ENCODE data around the gene SWI5.
"Not testable (repeated sequence)": the region's sequence is repeated elsewhere in the genome, so short reads cannot be mapped to it uniquely, and the experiment has no call there.

Gene SWI5

DNA sequence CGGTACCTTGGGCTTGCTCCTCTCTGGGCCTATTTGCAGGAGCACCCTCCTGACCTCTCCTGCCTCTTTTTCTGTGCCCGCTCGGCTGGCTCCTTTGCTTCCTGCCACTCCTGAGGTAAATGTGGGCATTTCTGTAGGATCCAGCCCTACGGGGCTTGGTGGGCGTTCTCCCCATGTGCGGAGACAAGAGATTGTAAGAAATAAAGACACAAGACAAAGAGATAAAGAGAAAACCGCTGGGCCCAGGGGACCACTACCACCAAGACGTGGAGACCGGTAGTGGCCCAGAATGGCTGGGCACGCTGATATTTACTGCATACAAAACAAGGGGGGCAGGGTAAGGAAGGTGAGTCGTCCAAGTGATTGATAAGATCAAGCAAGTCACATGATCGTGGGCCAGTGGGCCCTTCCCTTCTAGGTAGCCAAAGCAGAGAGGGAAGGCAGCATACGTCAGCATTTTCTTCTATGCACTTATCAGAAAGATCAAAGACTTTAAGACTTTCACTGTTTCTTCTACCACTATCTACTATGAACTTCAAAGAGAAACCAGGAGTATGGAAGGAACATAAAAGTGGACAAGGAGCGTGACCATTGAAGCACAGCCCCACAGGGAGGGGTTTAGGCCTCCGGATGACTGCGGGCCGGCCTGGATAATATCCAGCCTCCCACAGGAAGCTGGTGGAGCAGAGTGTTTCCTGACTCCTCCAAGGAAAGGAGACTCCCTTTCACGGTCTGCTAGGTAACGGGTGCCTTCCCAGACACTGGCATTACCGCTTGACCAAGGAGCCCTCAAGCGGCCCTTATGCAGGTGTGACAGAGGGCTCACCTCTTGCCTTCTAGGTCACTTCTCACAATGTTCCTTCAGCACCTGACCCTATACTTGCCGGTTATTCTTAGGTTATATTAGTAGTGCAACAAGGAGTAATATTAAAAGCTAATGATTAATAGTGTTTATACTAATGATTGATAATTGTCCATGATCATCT, 3.3 kb downstream of the SWI5 start:
- not testable (repeated sequence) for DNase-seq (ENCODE audit: low read depth, low spot score)

DNA sequence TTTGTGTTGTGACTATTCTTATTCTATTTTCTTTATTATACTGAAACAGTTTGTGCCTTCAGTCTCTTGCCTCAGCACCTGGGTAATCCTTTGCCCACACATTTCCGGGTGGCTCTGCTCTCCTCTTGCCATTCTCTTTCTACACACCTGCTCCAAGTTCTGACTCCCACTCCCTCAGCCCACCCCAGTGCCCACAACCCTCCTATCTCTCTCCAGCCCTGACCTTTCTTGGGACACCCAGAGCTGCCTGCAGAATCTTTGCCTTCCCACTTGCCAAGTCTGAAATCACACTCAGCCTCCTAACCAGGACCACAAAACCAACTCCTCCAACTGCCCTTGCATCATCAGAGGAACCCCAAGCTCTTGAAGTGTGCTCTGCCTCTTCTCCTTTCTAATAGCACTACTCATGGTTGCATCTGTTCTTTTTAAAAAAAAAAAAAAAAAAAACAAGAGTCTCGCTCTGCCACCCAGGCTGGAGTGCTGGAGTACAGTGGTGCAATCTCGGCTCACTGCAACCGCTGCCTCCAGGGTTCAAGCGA, 4.1 kb downstream of the SWI5 start:
- DNase-seq (ENCODE audit: low read depth, low spot score) = no peak

DNA sequence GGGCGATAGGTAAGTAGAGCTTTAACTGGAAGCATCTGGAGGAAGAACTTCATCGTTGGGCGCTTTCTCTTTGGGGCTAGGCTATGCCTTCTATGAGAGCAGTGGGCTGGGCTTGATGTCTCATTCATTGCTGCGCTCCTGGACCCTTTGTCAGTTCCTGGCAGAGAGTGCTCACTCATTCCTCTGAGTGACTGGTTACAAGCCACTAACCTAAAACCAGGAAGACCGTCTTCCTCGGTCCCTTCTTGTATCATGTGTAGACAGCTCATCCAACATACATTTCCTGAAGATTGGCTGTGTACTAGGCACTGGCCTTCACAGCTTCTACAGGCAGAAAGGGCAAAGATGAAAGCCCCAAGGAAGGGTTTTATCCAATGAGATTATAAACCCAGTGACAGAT, 6.4 kb downstream of the SWI5 start:
- no peak for DNase-seq (ENCODE audit: low read depth, low spot score)

DNA sequence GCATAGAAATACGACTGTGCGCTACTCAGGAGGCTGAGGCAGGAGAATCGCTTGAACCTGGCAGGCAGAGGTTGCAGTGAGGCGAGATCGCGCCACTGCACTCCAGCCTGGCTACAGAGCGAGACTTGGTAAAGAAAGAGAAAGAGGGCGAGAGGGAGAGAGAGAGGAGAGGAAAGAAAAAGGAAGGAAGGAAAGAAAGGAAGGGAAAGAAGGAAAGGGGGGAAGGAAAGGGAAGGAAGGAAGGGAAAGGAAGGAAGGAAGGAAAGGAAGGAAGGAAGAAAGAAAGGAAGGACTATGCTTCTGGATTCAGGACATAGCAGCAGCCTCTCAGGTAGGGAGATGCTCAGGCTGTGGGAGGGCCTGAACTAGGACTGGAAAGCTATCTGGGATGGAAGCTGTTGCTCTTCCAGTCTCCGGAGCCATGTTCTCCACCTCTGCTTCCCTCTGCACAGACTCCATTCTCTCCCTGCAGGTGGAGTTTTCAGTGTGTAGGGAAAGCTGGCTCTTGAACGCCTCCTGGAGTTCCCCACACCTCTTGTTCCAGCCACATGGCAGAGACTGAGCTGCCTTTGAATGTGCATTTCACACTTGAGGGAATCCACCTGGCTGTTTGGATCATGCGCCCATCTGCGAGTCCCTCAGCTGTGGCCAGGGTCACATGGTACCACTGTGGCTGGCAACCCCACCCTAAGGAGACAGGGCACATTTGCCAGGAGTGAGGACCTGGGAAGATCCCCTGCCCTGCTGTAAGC, 9.1 kb downstream of the SWI5 start:
- DNase-seq (ENCODE audit: low read depth, low spot score) = no peak

DNA sequence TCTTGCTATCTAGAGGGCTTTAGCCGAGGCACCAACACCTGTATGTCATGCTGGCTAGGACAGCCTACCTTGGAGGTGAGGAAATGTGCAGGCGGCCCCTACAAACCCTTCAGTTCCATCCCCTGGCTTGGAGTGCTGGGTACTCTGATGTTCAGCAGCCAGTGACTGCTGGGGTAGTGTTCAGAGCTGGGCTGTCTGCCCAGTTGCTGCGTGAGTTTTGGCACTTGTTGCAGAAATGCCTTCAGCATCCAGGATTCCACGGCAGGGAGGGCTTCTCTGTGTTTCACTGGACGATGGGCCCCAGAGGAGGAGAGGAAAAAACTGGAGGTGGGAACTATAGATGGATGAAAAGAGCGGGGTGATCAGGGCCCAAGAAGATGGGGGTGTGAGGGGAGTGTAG, 10.4 kb downstream of the SWI5 start:
- DNase-seq (ENCODE audit: low read depth, low spot score) = no peak

DNA sequence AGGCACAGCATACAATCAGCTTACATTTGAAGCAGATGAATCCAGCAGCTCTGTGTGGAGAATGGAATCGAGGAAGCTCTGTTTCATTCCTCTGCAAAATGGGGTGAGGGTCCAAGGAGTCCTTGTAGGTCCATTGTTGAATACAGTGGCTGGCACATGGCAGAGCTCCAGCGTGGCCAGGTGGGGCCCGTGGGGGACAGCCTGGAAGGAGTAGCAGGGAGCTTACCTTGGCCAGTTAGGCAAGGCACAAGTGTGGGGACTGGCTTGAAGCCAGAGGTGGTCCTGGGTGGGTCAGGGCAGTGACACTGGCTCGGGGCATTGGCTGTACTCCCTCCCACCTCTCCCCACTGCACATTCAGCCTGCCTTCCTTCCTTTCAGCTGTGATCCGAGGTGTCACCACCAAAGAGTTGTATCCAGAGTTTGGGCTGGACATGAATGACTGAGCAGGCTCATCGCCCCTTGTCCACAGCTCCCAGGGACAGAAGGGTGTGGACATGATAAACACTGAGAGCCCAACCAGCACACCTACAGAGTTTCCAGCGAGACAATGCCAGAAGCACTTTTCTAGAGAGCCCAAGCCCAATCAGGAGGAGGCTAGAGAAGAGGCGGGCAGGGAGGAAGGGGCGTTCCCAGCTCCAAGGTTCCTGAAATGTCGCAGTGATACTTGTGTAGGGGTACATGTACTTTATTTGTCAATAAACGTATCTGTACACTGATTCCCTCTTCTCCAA, 12.4 kb downstream of the SWI5 start:
- no peak for DNase-seq (ENCODE audit: low read depth, low spot score)

DNA sequence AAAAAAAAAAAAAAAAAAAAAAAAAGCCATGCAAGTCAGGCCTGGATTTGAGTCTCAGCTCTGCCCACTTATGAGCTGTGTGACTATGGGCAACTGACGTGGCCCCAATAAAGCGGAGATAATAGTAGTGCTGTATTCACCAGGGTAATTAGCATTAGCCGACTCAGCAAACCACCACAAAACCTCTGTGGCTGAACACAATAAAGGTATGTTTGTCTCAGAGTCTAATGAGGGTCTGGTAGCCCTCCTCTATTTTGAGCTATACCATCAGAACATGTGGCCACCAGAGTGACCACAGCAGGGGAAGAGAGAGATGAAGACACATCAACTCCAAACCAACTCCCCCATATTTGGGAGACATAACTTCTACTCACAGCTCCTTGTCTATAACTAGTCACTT, 15.9 kb downstream of the SWI5 start:
- no peak for DNase-seq (ENCODE audit: low read depth, low spot score)

DNA sequence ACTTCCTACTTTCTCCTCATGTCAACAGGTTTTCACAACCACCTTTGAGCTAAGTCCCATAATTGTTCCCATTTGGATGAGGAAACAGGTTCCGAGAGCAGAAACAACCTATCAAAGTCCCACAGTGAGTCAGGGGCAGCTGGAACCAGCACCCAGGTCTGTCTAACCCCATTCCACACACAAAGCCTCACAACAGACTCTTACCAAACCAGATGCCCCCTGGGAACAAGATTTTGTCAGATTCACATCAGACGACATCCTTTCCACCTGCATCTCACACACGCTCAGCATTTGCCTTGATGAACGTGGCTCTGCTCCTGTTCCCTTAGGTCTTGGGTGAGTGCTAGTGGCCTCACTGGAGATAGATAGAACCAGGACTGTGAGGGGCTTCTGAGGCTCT, 17.0 kb downstream of the SWI5 start:
- no peak for DNase-seq (ENCODE audit: low read depth, low spot score)

DNA sequence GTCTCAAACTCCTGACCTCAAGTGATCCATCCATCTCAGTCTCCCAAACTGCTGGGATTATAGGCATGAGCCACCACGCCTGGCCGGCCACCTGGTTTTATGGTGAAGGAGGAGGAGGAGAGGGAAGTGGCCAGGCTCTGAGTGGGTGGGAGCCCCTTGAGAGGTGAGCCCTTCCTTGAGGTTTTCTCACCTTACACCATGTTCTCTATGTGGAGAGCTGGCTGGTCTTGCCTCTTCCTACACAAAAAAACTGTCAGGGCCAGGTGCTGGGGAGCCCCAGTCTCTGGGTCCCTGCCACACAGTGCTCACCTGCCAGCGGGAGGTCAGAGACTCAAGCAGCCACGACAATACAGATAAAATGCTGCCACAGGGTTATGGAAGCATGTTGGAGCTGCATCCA, 18.1 kb downstream of the SWI5 start:
- DNase-seq (ENCODE audit: low read depth, low spot score) = no peak

DNA sequence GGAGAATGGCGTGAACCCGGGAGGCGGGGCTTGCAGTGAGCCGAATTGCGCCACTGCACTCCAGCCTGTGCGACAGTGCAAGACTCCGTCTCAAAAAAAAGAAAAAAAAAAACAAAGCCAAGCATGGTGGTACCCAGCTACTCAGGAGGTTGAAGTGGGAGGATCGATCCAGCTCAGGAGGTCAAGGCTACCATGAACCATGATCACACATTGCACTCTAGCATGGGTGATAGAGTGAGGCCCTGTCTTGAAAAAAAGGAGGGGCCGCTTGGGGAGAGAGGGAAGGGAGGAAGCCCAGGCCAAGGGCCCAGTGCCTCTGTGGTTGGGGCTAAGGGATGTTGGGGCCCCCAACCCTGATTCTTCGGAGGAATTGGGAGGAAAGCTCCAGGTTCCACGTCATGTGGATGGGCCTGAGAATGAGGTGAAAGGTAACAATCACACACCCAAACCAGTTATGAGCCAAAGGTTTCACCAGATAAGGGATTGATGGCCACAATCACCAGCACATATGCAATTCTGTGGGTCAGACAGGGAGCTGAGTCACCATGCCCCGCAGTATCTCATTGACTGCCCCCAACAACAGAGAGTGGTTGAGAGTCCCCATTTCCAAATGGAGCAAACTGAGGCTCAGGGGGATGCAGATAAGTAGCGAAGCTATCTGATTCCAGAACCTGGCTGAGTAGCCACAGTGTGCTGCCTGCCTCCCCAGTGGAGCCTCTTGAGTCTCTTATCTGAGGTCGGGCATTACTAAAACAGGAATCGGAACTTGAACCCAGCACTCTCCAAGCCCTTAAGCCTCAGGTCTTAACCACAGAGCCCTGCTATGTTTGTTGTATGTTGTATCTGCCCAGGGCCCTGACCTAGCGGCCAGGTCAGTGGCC, 20.5 kb downstream of the SWI5 start:
- no peak for DNase-seq (ENCODE audit: low read depth, low spot score)

DNA sequence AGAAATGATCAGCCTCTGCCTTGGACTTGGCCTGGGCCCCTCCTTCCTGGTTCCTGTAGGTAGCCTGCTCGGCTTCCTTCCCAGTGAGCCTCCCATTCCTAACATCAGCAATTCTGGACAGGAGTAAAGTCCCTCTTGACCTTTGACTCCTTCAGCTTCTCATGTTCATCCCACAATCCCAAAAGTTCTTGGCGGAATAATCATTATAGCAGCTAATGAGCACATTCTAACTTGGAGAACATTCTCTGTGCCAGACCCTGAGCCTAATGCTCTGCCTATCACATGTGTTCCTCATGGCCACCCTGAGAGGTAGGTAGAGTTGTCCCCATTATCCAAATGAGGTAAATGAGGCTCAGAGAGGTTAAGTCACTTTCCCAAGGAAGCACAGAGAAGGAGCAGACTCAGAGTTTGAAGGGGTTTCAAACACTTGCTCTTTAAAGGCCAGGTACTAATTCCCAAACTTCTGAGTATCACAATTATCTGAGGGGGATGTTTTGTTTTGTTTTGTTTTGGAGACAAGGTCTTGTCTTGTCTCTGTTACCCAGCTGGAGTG, 21.2 kb downstream of the SWI5 start:
- no peak for DNase-seq (ENCODE audit: low read depth, low spot score)

DNA sequence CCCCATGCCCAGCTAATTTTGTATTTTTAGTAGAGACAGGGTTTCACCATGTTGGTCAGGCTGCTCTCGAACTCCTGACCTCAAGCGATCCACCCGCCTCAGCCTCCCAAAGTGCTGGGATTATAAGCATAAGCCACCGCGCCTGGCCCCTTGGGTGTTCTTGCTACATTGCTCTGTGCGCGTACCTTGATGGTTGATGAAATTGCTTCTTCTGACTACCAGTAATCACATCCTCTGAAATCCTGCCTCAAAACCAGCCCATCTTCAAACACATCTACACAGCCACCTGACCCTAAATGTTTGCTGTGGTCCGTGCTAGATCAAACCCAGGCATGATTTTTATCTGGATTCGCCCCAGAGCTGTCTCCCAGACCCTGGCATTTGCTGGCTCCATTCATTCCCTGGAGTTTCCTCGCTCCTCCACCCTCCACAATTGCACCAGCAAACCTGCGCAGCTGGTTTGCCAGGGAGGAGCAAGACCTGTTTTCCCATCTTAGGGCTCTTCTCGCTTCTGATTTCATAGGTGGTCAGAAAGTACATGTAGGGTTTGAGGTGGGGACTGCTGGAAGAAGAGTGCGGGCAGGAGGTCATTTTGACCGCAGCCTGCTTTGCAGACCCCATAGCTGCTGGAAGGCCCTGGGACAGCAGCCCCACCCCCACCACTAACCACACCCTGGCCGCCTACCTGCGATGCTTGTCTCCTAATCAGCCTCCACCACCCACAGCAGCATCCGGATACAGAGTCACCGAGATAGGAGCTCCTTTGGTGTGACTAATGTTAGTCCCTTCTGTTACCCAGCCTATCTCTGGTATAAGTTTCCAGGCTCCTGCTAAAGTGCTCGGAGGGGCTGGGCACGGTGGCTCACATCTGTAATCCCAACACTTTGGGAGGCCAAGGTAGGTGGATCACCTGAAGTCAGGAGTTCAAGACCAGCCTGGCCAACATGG, 22.7 kb downstream of the SWI5 start:
- DNase-seq (ENCODE audit: low read depth, low spot score) = no peak

DNA sequence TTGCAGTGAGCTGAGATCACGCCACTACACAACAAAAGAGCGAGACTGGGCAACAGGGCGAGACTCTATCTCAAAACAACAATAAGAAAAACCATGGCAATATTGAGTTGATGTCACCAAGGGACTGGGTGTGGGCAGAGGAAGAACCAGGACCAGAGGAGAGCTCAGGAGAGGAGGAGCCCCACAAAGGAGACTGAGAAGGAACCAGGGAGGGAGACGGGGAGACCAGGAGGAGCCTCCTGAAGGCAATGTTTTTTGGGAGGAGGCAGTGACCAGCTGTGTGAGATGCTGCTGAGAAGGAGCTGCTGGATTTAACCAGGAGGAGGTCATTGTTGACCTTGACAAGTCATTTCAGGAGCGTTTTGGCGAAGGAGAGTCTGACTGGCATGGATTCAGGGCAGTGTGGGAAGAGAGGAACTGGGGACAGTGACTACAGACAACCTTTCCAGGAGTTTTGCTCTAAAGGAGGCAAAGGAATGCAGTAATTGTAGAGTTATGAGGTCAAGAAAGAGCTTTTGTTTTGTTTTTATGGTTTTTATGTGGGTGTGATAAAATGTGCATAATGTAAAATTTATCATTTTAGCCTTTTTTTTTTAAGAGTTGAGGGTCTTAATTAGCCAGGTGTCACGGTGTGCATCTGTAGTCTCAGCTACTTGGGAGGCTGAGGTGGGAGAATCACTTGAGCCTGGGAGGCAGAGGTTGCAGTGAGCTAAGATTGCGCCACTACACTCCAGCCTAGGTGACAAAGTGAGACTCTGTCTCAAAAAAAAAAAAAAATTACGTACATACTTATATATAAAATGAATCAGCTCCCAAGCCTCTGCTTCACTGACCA, 28.3 kb downstream of the SWI5 start:
- DNase-seq (ENCODE audit: low read depth, low spot score) = no peak

DNA sequence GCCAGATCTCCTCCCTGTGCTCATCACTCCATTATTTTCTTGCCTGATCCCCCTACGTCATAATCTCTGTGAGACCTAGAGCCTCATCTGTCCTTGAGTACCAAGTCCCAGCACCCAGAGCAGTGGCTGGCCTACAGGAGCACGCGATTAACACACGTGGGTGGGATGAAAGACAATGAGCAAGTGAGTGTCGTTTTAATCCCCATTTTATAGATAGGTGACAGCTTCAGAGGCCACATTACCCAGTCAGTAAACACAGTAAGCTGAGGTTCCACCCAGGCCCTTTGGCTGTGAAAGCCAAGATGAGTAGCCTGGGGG, 28.9 kb downstream of the SWI5 start:
- no peak for DNase-seq (ENCODE audit: low read depth, low spot score)

DNA sequence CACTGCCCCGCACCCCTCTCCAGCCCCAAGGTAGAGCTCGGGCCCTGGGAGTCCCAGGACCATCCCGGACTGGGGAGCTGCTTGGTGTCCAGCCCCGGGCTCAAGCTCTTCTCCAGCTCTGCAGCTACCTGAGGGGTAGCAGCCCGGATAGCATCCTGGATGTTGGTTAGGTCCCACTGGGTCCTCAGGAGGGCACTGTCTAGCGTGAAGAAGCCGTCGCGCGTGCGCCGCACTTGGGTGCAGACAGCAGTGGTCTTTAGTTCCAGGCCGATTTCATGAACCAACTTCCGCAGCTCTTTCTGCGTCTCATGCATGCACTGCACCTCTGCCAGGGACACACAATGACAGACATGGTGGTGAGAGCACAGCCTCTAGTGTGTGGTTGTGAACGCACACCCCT, 33.5 kb downstream of the SWI5 start:
- DNase-seq (ENCODE audit: low read depth, low spot score) = no peak

DNA sequence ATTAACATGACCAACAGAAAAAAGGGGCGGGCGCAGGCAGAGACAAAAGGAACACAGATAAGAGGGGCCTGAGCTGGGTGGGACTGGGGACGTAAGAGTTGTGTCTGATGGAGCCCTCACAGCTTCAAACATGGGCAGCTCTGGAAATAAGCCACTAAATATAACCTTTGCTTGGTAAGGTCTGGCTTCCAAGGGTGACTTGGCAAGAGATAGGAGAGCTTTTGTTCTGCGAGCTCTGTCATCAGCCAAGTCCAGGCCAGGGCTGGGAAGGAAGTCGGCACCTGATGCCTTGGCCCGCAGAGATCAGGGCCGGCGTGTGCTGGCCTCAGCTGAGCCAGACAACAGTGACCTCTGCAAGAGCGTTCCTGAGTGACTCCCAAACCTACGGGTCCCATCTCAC, 34.4 kb downstream of the SWI5 start:
- DNase-seq (ENCODE audit: low read depth, low spot score) = no peak

DNA sequence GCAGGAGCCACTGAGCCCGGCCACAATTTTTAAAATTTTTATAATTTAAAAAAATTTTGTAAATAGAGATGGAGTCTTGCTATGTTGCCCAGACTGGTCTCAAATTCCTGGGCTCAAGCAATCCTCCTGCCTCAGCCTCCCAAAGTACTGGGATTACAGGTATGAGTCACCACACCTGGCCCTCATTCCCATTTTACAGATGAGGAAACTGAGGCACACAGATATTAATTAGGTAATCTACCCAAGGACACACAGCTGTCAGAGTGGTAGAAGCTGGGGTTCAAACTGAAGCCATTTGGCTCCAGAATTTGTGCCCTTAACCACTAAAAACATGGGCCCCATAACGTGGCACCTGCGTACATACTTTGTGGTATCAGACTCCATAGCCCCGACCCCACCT, 38.6 kb downstream of the SWI5 start:
- DNase-seq (ENCODE audit: low read depth, low spot score) = no peak

DNA sequence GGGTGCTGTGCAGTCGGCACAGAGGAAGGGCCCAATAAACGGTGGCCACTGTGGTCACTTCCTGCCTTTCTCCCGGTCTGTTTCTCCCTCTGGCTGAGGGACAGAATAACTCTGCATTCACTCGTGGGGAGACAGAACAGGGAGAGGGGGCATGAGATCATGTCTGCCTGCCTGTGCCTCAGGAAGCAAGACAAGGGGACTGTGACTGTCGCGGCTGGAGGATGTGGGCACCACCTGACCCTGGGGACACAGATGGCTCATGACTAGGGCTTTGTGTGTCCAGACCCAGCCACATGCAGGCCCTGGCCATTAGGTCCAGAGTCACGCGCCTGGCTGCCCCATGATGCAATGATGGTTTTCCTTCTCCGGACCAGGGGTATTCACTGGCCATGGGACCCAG, 40.3 kb downstream of the SWI5 start:
- no peak for DNase-seq (ENCODE audit: low read depth, low spot score)

DNA sequence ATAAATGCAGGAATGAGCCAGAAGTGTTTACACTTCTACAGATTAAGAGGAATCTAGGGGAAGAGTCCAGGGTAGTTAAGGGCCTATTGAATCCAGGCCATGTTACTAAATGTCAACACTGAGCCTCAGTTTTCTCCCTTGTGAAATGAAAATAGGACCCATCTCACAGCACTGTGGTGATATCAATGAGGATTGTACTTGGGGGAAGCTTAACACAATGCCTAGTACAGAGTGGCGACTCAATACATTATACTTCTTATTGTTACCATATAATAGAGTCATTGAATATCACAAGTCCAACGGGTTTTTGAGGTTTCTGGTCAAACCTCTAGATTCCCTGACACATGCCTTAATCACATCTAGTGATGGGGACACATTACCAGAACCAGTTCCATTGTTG, 41.6 kb downstream of the SWI5 start:
- DNase-seq (ENCODE audit: low read depth, low spot score) = no peak

All from activated naive CD8-positive, alpha-beta T cell treated with anti-CD3 and anti-CD28 coated beads, Interleukin-2, amount 50 U/mL, for 16 hours (primary cell).